GM12878 (cell line): Measurements from ENCODE around the gene KIF9.

Source experiments
- ASH2L ChIP-seq: fragments of 300-600, 200-600 bp; sonication (generic); IDR thresholded peaks from 2 replicates; pipeline ENCODE4 v1.6.1; 2017; ENCODE audit warnings: low read depth, mild to moderate bottlenecking, borderline replicate concordance
- BHLHE40 ChIP-seq, 2 experiments: fragments of 450-650 bp in 1 of 2; IDR thresholded peaks; 2 replicates each; pipeline ENCODE4 v1.6.1; 2011 to 2017; ENCODE audit warnings: low read depth in 2 of 2, borderline replicate concordance in 1 of 2, improper control_type of control experiment in 1 of 2, low read length in 1 of 2, mild to moderate bottlenecking in 1 of 2
- EP300 ChIP-seq, 2 experiments: fragments of 150-350 bp in 1 of 2; IDR thresholded peaks; 2 replicates each; pipeline ENCODE4 v1.6.1; 2011 to 2012; ENCODE audit warnings: low read depth in 2 of 2, low read length in 2 of 2, borderline replicate concordance in 1 of 2, improper control_type of control experiment in 1 of 2, inconsistent platforms in 1 of 2; ENCODE audit not compliant: control insufficient read depth in 1 of 2
- EZH2 ChIP-seq: IDR thresholded peaks from 2 replicates; pipeline ENCODE4 v1.6.1; 2012; ENCODE audit warnings: low read depth, mild to moderate bottlenecking, control low read depth, inconsistent platforms, low read length, borderline replicate concordance; ENCODE audit not compliant: control insufficient read depth
- FOXM1 ChIP-seq: IDR thresholded peaks from 2 replicates; pipeline ENCODE4 v1.6.1; 2012; ENCODE audit warnings: low read depth, mild to moderate bottlenecking, inconsistent platforms, low read length, moderate library complexity
- GATAD2B ChIP-seq: fragments of 450-650 bp; conservative IDR thresholded peaks from 2 replicates; pipeline ENCODE4 v1.6.1; 2017; ENCODE audit warnings: low read depth, mild to moderate bottlenecking, moderate library complexity
- MYB ChIP-seq: fragments of 150-350 bp; IDR thresholded peaks from 2 replicates; pipeline ENCODE4 v1.6.1; 2014; ENCODE audit warnings: mild to moderate bottlenecking, low read depth, low read length, borderline replicate concordance
- NR2C2 ChIP-seq: IDR thresholded peaks from 2 replicates; pipeline ENCODE4 v1.6.1; 2011; ENCODE audit warnings: borderline replicate concordance, low read depth; ENCODE audit not compliant: control insufficient read depth, insufficient read length
- TF ChIP-seq, protein P1 (sequence below), 3 experiments: IDR thresholded peaks in 2 of 3; conservative IDR thresholded peaks in 1 of 3; 2 replicates each; pipeline ENCODE4 v1.5.1; 2011; ENCODE audit warnings: low read depth in 3 of 3, low read length in 3 of 3, mild to moderate bottlenecking in 3 of 3, control low read depth in 2 of 3, moderate library complexity in 2 of 3, inconsistent platforms in 1 of 3, mixed read lengths in 1 of 3; ENCODE audit not compliant: control insufficient read depth in 2 of 3, insufficient read depth in 1 of 3; ENCODE audit errors: extremely low read depth in 1 of 3
- TF ChIP-seq, protein P2 (sequence below): IDR thresholded peaks from 2 replicates; pipeline ENCODE4 v1.6.1; 2012; ENCODE audit warnings: mild to moderate bottlenecking, low read depth, low read length
- TF ChIP-seq, protein P3 (sequence below): fragments of 150-350 bp; IDR thresholded peaks from 2 replicates; pipeline ENCODE4 v1.6.1; 2016; ENCODE audit warnings: low read depth, low read length
- TF ChIP-seq, protein P4 (sequence below): IDR thresholded peaks from 2 replicates; pipeline ENCODE4 v1.6.1; 2011; ENCODE audit warnings: low read depth, low read length, improper control_type of control experiment, borderline replicate concordance

DNA sequence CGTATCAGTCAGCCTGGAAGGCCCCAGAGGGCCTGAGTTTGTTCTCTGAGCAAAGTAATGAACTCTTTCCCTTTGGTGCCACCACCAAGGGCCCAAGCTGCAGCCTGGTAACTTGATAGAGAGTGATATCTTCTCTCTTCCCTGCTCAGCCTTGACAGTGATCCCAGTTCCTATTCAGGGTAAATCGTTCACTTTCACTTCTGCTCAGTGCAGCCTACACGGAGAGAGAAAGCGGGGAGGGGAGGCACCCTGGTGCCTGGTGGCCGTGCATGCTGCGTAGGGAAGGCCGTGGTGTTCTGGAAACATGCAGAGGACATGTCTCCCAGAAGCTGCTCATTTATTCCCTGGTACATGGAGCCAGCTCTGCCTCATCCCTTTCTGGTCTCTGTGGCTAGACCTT is 54.9 kb downstream of the KIF9 start:
- TF ChIP-seq, protein P1, sequence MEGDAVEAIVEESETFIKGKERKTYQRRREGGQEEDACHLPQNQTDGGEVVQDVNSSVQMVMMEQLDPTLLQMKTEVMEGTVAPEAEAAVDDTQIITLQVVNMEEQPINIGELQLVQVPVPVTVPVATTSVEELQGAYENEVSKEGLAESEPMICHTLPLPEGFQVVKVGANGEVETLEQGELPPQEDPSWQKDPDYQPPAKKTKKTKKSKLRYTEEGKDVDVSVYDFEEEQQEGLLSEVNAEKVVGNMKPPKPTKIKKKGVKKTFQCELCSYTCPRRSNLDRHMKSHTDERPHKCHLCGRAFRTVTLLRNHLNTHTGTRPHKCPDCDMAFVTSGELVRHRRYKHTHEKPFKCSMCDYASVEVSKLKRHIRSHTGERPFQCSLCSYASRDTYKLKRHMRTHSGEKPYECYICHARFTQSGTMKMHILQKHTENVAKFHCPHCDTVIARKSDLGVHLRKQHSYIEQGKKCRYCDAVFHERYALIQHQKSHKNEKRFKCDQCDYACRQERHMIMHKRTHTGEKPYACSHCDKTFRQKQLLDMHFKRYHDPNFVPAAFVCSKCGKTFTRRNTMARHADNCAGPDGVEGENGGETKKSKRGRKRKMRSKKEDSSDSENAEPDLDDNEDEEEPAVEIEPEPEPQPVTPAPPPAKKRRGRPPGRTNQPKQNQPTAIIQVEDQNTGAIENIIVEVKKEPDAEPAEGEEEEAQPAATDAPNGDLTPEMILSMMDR (IDR thresholded peaks at IDR 0.05 in 2 of 3, conservative IDR thresholded peaks at IDR 0.05 in 1 of 3; ENCODE audit: control insufficient read depth in 2 of 3, extremely low read depth in 1 of 3, insufficient read depth in 1 of 3, low read depth in 3 of 3, low read length in 3 of 3): no peak
- no peak for TF ChIP-seq FOXM1
- TF ChIP-seq EZH2: no peak
- TF ChIP-seq EP300 (IDR thresholded peaks at IDR 0.05; ENCODE audit: borderline replicate concordance in 1 of 2, control insufficient read depth in 1 of 2, low read depth in 2 of 2, low read length in 2 of 2): peak in 1 of 2 experiments; percentile 67; a peak in 2 of 4 replicates
- TF ChIP-seq, protein P2, sequence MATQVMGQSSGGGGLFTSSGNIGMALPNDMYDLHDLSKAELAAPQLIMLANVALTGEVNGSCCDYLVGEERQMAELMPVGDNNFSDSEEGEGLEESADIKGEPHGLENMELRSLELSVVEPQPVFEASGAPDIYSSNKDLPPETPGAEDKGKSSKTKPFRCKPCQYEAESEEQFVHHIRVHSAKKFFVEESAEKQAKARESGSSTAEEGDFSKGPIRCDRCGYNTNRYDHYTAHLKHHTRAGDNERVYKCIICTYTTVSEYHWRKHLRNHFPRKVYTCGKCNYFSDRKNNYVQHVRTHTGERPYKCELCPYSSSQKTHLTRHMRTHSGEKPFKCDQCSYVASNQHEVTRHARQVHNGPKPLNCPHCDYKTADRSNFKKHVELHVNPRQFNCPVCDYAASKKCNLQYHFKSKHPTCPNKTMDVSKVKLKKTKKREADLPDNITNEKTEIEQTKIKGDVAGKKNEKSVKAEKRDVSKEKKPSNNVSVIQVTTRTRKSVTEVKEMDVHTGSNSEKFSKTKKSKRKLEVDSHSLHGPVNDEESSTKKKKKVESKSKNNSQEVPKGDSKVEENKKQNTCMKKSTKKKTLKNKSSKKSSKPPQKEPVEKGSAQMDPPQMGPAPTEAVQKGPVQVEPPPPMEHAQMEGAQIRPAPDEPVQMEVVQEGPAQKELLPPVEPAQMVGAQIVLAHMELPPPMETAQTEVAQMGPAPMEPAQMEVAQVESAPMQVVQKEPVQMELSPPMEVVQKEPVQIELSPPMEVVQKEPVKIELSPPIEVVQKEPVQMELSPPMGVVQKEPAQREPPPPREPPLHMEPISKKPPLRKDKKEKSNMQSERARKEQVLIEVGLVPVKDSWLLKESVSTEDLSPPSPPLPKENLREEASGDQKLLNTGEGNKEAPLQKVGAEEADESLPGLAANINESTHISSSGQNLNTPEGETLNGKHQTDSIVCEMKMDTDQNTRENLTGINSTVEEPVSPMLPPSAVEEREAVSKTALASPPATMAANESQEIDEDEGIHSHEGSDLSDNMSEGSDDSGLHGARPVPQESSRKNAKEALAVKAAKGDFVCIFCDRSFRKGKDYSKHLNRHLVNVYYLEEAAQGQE: no peak
- TF ChIP-seq, protein P3, sequence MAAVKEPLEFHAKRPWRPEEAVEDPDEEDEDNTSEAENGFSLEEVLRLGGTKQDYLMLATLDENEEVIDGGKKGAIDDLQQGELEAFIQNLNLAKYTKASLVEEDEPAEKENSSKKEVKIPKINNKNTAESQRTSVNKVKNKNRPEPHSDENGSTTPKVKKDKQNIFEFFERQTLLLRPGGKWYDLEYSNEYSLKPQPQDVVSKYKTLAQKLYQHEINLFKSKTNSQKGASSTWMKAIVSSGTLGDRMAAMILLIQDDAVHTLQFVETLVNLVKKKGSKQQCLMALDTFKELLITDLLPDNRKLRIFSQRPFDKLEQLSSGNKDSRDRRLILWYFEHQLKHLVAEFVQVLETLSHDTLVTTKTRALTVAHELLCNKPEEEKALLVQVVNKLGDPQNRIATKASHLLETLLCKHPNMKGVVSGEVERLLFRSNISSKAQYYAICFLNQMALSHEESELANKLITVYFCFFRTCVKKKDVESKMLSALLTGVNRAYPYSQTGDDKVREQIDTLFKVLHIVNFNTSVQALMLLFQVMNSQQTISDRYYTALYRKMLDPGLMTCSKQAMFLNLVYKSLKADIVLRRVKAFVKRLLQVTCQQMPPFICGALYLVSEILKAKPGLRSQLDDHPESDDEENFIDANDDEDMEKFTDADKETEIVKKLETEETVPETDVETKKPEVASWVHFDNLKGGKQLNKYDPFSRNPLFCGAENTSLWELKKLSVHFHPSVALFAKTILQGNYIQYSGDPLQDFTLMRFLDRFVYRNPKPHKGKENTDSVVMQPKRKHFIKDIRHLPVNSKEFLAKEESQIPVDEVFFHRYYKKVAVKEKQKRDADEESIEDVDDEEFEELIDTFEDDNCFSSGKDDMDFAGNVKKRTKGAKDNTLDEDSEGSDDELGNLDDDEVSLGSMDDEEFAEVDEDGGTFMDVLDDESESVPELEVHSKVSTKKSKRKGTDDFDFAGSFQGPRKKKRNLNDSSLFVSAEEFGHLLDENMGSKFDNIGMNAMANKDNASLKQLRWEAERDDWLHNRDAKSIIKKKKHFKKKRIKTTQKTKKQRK: no peak
- peak in 1 of 2 experiments; percentile 32; a peak in 1 of 4 replicates for TF ChIP-seq BHLHE40 (IDR thresholded peaks at IDR 0.05; ENCODE audit: borderline replicate concordance in 1 of 2, low read depth in 2 of 2, low read length in 1 of 2)
- no peak for TF ChIP-seq ASH2L
- no peak for TF ChIP-seq MYB
- TF ChIP-seq GATAD2B: no peak
- TF ChIP-seq, protein P4, sequence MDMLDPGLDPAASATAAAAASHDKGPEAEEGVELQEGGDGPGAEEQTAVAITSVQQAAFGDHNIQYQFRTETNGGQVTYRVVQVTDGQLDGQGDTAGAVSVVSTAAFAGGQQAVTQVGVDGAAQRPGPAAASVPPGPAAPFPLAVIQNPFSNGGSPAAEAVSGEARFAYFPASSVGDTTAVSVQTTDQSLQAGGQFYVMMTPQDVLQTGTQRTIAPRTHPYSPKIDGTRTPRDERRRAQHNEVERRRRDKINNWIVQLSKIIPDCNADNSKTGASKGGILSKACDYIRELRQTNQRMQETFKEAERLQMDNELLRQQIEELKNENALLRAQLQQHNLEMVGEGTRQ: no peak
- no peak for TF ChIP-seq NR2C2
